ENCODE results near the gene PIGU.
"Not testable (repeated sequence)": the region's sequence is repeated elsewhere in the genome, so short reads cannot be mapped to it uniquely, and the experiment has no call there.

The PIGU gene

GRCh38 chr20:34706912-34707784 is 30.3 kb upstream of the PIGU start:
- no peak for DNase-seq (ENCODE audit: low read depth in 3 of 3)

- DNase-seq (ENCODE audit: low read depth in 3 of 3) = no peak
Observed at GRCh38 chr20:34706302-34706875, 29.5 kb upstream of the PIGU start.

GRCh38 chr20:34705397-34706301 is 28.8 kb upstream of the PIGU start:
- no peak for DNase-seq (ENCODE audit: low read depth in 3 of 3)

- no peak for DNase-seq (ENCODE audit: low read depth in 3 of 3)
Observed at GRCh38 chr20:34705008-34705396, 28.1 kb upstream of the PIGU start.

- peak; percentile 63 to 78 (median 71) for DNase-seq (ENCODE audit: low read depth in 3 of 3)
Observed at GRCh38 chr20:34704177-34705007, 27.5 kb upstream of the PIGU start, which contains the start of gene TP53INP2. TP53INP2 (plus strand) TSS chr20:34704344; CDS start chr20:34708740, 4,396 bp downstream.

GRCh38 chr20:34703424-34704176 is 26.7 kb upstream of the PIGU start:
- DNase-seq (ENCODE audit: low read depth in 3 of 3) = no peak

- no peak for DNase-seq (ENCODE audit: low read depth in 3 of 3)
Observed at GRCh38 chr20:34703061-34703423, 26.1 kb upstream of the PIGU start.

- no peak for DNase-seq (ENCODE audit: low read depth in 3 of 3)
Observed at GRCh38 chr20:34701405-34702085, 24.7 kb upstream of the PIGU start.

- no peak for DNase-seq (ENCODE audit: low read depth in 3 of 3)
Observed at GRCh38 chr20:34693414-34693813, 16.5 kb upstream of the PIGU start.

GRCh38 chr20:34691838-34692237 is 14.9 kb upstream of the PIGU start:
- no peak for DNase-seq (ENCODE audit: low read depth in 3 of 3)

- DNase-seq (ENCODE audit: low read depth in 3 of 3) = no peak
Observed at GRCh38 chr20:34689486-34689885, 12.6 kb upstream of the PIGU start.

- no peak for DNase-seq (ENCODE audit: low read depth in 3 of 3)
Observed at GRCh38 chr20:34683667-34684066, 6.8 kb upstream of the PIGU start.

- DNase-seq (ENCODE audit: low read depth in 3 of 3) = no peak
Observed at GRCh38 chr20:34680586-34681175, 3.8 kb upstream of the PIGU start.

- no peak for DNase-seq (ENCODE audit: low read depth in 3 of 3)
Observed at GRCh38 chr20:34675993-34676641, 775 bp downstream of the PIGU start.

GRCh38 chr20:34675561-34675960 is 1.3 kb downstream of the PIGU start:
- DNase-seq (ENCODE audit: low read depth in 3 of 3) = no peak

- DNase-seq (ENCODE audit: low read depth in 3 of 3) = no peak
Observed at GRCh38 chr20:34673412-34673811, 3.5 kb downstream of the PIGU start.

GRCh38 chr20:34669094-34669493 is 7.8 kb downstream of the PIGU start:
- no peak for DNase-seq (ENCODE audit: low read depth in 3 of 3)

GRCh38 chr20:34664751-34665150 is 12.1 kb downstream of the PIGU start:
- DNase-seq (ENCODE audit: low read depth in 3 of 3) = not testable (repeated sequence)

All from stimulated activated CD4-positive, alpha-beta T cell treated with anti-CD3 and anti-CD28 coated beads, TNF-alpha, amount 100 ng/mL, for 48 hours (primary cell).